Mammary epithelial cell (primary cell): Measurements from ENCODE around the gene FBXO44.

Experiments
- CTCF ChIP-seq, 2 donors: IDR thresholded peaks in 1 of 2; conservative IDR thresholded peaks in 1 of 2; 2 replicates each; pipeline ENCODE4 v1.5.1; 2011 to 2012; ENCODE audit warnings: inconsistent platforms in 2 of 2, low read length in 2 of 2, mild to moderate bottlenecking in 2 of 2, control low read depth in 1 of 2, low read depth in 1 of 2; ENCODE audit not compliant: insufficient read depth in 1 of 2; ENCODE audit errors: extremely low read depth in 1 of 2
- EZH2 ChIP-seq: IDR thresholded peaks from 2 replicates; pipeline ENCODE4 v1.6.1; 2012; ENCODE audit warnings: low read length, inconsistent platforms, borderline replicate concordance

GRCh38 chr1:11611638-11612327 lies 42.9 kb upstream of the FBXO44 start:
- no peak for TF ChIP-seq CTCF (conservative IDR thresholded peaks at IDR 0.05 in 1 of 2, IDR thresholded peaks at IDR 0.05 in 1 of 2; ENCODE audit: extremely low read depth in 1 of 2, insufficient read depth in 1 of 2, low read depth in 1 of 2, low read length in 2 of 2)
- no peak for TF ChIP-seq EZH2
